ENCODE data around the gene SPDYE2B.
"Not testable (repeated sequence)": the region's sequence is repeated elsewhere in the genome, so short reads cannot be mapped to it uniquely, and the experiment has no call there.

Gene SPDYE2B

GRCh38 chr7:102690602-102691001, 40.5 kb downstream of the SPDYE2B start:
- not testable (repeated sequence) for H3K9ac ChIP-seq (ENCODE audit: low read length); H3K4me1 ChIP-seq (ENCODE audit: control insufficient read depth, low read depth, low read length); H3K4me3 ChIP-seq (ENCODE audit: low read length); H3K9me3 ChIP-seq (ENCODE audit: control insufficient read depth, low read depth, low read length); H3K27ac ChIP-seq (ENCODE audit: low read length); H3K27me3 ChIP-seq (ENCODE audit: control insufficient read depth, insufficient read depth, low read length); H3K36me3 ChIP-seq (ENCODE audit: control insufficient read depth, low read depth, low read length)

GRCh38 chr7:102694008-102694407, 43.9 kb downstream of the SPDYE2B start:
- not testable (repeated sequence) for H3K27me3 ChIP-seq (ENCODE audit: control insufficient read depth, insufficient read depth, low read length); H3K9ac ChIP-seq (ENCODE audit: low read length); H3K36me3 ChIP-seq (ENCODE audit: control insufficient read depth, low read depth, low read length); H3K27ac ChIP-seq (ENCODE audit: low read length); H3K9me3 ChIP-seq (ENCODE audit: control insufficient read depth, low read depth, low read length); H3K4me1 ChIP-seq (ENCODE audit: control insufficient read depth, low read depth, low read length); H3K4me3 ChIP-seq (ENCODE audit: low read length)

DNA sequence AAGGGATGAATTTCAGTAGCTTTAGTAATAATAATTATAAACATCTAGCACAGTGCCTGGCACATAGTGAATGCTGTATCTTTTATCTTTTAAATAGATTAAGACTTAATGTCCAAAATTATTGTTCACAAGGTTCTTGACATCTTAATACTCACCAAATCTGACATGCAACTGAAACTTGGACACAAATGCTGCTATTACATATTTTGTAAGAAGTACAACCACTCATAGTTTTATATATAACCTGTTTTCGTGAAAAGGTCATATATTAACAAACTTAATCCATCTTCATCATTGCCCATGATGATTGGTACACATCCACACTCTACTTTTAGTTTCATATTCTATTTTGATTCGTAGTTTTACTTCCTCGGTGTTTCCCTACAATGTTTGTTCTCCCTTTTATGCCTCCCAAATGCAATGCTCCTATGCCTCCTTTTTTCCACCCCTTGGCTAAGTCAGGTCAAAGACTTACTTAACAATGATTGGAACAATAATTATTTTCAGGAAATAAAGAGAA, 45.0 kb downstream of the SPDYE2B start:
- not testable (repeated sequence) for H3K27ac ChIP-seq (ENCODE audit: low read length); H3K36me3 ChIP-seq (ENCODE audit: control insufficient read depth, low read depth, low read length)

GRCh38 chr7:102696009-102696408, 45.9 kb downstream of the SPDYE2B start:
- H3K36me3 ChIP-seq (ENCODE audit: control insufficient read depth, low read depth, low read length); H3K4me1 ChIP-seq (ENCODE audit: control insufficient read depth, low read depth, low read length); H3K9me3 ChIP-seq (ENCODE audit: control insufficient read depth, low read depth, low read length); H3K27me3 ChIP-seq (ENCODE audit: control insufficient read depth, insufficient read depth, low read length); H3K27ac ChIP-seq (ENCODE audit: low read length); H3K9ac ChIP-seq (ENCODE audit: low read length); H3K4me3 ChIP-seq (ENCODE audit: low read length): not testable (repeated sequence)

More for the DNA sequence above, 45.0 kb downstream of the SPDYE2B start:
- H3K4me1 ChIP-seq (ENCODE audit: control insufficient read depth, low read depth, low read length); H3K27me3 ChIP-seq (ENCODE audit: control insufficient read depth, insufficient read depth, low read length); H3K4me3 ChIP-seq (ENCODE audit: low read length); H3K9ac ChIP-seq (ENCODE audit: low read length); H3K9me3 ChIP-seq (ENCODE audit: control insufficient read depth, low read depth, low read length): not testable (repeated sequence)

DNA sequence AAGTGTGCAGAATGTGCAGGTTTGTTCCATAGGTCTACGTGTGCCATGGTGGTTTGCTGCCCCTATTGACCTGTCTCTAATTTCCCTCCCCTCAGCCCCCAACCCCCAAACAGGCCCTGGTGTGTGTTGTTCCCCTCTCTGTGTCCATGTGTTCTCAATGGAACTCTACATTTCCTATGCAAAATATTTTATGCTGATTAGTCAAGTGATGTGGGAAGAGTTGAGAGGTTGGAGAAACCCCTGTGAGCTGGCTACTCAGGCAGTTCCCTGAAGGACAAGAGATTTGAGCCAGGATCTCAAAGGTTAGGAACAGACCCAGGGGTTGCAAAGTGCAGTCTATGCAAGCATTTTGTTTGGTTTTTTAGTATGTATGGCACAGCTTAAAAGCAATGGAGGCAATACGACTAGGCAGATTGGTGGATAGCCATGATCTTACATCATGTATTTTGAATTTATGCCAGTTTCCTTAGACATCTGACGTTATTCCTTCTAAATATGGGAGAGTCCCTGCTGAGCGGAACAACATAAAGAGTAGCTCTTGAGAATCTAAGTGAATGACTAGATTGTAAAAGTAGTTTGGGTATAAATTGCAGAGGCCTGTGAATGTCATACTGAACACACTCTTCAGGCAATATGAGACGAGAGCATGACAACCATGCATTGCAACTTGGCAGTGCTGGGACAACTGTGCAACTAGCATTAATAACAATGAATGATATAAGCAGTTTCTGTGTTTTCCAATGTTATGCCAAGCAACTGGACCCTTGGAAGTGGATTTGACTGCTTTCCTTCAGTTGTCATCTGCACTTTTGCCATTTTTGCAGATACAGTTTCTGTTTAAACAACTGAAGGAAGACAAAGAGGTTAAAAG, 47.8 kb downstream of the SPDYE2B start:
- H3K9ac ChIP-seq (ENCODE audit: low read length); H3K27me3 ChIP-seq (ENCODE audit: control insufficient read depth, insufficient read depth, low read length); H3K27ac ChIP-seq (ENCODE audit: low read length); H3K4me3 ChIP-seq (ENCODE audit: low read length); H3K9me3 ChIP-seq (ENCODE audit: control insufficient read depth, low read depth, low read length); H3K36me3 ChIP-seq (ENCODE audit: control insufficient read depth, low read depth, low read length); H3K4me1 ChIP-seq (ENCODE audit: control insufficient read depth, low read depth, low read length): not testable (repeated sequence)

DNA sequence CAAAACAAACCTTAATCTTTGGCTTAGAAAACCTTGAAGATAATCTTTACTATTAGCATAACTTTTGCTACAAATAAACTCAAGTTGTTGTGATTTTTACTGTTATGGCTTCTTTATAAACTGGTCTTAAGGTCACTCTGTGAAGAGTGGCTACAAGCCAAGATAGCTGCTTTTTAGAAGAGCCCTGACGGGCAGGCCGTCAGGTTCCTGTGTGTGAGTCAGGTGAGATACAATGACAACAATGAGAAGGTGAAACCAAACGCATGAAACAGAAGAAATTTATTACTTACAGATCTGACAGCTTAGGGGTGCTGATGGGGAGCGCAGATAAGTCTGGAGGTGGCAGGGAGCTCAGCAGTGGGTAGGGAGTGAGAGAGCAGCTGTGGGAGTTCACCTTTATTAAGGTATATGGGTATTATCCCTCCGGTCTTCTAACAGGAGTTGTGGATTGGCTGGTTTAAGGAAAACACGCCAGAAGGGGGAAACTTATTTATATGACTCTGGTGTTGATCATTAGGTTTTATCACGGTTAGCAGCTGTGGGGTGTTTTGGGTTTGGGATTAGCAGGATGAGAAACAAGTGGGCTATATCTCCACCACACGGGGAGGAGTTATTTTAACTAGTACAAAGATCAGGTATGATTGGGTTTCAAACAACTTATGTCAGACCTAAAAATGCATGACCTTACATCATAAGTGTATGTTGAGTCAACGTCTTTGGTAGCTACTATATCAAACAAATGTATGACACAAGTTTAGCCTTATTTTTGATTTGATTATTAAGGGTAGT, 49.0 kb downstream of the SPDYE2B start:
- H3K4me1 ChIP-seq (ENCODE audit: control insufficient read depth, low read depth, low read length); H3K36me3 ChIP-seq (ENCODE audit: control insufficient read depth, low read depth, low read length); H3K9ac ChIP-seq (ENCODE audit: low read length); H3K27ac ChIP-seq (ENCODE audit: low read length); H3K4me3 ChIP-seq (ENCODE audit: low read length); H3K27me3 ChIP-seq (ENCODE audit: control insufficient read depth, insufficient read depth, low read length); H3K9me3 ChIP-seq (ENCODE audit: control insufficient read depth, low read depth, low read length): not testable (repeated sequence)

Measured in iPS-18a (cell line).